GM19099 (cell line): ENCODE results near the gene SYCP2.

Source experiments
- POLR2A ChIP-seq: IDR thresholded peaks from 3 replicates; pipeline ENCODE4 v1.6.1; 2011; ENCODE audit warnings: low read depth; ENCODE audit not compliant: insufficient read length; ENCODE audit errors: extremely low read depth

SYCP2 gene

DNA sequence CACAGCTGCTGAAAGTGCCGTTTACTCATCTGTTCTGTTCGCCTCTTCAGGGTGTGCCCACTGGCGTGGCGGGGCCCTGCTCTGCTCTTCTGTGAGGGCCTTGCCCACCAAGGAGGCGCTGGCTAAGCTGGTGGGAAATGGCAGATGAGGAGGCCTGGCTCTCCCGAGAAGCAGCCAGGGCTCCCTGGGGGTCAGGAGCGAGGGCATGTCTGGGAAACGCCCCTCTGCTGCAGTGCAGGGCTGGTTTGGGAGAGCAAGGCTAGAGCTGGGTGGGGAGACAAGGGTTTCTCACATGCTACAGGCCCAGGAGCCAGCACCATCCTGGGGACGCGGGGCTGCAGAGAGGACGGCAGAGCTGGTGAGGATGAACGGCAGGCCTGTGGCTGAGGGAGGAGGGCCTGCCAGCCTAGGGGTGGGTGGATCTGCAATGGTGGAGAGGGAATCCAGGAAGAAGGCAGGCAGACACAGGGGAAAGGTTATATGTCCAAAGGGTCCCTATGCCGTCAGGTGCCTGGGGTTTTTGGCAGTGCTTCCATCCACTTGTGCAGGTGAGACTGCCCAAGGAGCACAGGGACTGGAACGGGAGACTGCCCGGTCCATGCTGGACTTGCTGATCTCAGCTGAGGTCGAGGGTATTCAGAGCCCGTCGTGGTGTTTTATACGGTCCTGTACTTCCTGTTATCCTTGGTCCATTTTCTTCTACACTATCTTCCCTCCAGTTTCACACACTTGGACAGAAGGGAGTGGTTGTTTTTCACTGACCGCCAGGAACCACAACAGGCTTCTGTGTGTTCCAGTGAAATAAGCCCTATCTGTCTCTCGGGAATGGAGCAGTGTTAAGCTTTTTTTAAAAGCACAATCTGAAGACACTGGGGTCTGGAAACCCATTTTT is 119.2 kb downstream of the SYCP2 start:
- TF ChIP-seq POLR2A: no peak
